ENCODE results near the gene XRN2.
"Not testable (repeated sequence)": the region's sequence is repeated elsewhere in the genome, so short reads cannot be mapped to it uniquely, and the experiment has no call there.

XRN2 gene

DNA sequence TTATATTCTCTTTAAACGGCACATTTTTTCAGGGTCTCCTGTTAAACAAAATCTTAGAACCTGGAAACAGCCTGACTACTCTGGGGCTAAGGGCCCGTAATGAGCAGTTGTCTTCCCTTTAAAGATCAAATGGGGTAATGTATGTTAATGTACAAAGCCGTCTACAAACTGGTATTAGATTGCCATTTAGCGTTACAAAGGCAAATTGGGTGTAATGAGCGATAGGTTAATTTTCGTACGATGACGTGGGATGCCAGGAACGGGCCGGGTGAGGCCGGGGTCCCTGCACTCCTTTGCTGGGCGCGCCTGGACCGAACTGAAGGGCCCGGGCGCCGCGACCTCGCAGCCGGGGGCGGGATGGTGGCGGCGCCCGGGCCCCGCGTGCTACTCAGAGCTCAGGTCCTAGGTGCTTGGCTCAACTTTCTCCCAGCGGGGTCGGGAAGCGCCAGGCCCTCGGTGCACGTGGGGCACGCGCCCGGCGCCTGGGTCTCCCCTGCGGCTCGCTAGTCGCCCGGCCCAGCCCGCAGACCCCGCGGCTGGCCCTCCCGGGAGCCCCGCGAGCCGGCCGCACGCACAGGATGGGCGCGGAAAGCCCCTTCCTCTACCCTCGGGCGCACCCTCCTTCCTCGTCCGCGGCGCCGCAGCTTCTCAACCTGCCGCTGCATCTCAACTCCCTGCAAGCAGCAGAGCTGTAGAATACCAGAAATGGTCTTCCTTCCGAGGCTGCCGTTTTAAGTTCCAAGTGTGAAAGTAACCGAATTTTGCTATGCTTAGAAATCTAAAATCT is 88.2 kb downstream of the XRN2 start:
- peak; percentile 20 for DNase-seq

DNA sequence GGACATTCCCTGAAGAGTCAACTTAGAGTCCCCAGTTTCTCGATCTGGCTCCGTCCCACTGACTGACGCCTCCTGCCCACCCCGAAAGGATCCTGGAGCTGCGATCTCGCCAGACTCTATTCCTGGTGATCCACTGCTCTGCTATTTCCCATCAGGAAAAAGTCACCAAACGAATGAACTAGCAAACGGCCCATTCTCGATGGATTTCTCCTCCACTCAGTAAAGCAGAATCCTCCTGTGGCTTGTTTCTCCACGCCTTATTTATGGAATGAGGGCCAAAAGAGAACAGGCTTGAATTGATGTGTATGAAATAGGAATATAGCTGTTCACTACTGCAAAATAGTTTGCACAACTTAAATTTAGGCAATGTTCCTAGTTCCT is 88.8 kb downstream of the XRN2 start:
- no peak for DNase-seq

DNA sequence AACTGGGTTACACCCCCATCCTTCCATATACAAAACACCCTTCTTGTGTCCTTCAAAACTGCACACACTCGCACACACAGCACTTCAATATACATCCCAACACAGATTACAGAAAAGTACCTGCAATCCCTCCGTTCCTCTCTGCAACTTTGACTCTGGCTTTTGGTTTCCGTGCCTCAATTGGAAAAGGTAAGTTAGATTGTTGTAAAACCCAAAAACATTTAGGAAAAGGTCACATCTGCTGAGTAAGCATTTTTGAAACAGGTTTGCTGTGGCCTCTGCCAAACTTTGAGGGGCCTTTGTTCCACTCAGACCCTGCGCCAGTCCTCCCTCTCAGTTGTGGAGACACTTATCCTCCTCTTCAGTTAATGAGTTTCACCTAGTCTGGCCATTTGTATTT is 90.0 kb downstream of the XRN2 start:
- no peak for DNase-seq

DNA sequence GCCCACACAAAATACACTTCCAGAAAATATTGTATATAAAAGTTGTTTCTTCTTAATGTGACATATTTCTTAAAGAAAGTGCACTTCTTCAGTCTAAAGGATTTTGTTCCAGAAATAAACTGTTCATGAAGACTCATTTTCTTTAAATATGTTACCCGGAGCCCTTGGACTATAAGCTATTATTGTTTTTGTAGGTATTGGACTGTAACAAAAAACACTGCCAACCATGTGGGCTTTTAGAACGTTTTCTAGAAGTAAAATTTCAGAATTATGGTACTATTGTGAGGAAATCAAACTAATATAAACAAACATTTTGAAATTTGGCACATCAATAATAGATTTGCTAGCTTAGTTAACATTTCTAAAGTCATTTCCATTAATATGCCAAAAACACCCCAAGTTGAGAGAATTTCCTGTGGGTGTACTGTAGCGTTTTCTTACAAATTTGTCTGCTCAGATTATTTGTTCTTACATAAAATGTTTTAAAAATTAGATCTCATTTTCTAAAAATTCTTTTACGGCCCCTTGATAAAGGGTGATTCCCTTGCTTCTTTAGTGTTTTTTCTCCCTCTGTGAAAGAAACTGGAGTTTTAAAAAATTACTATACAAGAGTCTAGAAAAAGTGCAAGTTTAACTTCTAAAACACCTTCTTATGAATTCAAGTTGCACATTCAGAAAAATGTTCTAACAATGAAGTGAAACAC is 90.8 kb downstream of the XRN2 start:
- DNase-seq, result no peak

DNA sequence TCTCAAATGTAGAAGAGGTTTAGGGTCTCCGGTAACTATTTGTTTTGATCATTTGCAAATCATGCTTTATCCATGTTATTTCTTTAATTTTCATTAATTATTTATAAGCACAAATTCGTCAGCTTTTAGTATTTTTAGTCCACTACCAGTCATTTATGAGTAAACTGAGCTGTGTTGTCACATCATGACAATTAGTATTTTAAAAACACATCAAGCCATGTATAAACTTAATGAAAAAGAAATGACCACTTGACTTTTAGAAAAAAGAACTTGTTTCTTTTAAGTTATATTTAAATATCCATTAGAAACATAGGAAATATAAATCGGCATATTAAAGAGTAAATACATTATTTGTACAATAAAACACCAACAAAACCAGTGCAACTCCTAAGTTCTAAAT is 91.4 kb downstream of the XRN2 start:
- DNase-seq, result no peak

DNA sequence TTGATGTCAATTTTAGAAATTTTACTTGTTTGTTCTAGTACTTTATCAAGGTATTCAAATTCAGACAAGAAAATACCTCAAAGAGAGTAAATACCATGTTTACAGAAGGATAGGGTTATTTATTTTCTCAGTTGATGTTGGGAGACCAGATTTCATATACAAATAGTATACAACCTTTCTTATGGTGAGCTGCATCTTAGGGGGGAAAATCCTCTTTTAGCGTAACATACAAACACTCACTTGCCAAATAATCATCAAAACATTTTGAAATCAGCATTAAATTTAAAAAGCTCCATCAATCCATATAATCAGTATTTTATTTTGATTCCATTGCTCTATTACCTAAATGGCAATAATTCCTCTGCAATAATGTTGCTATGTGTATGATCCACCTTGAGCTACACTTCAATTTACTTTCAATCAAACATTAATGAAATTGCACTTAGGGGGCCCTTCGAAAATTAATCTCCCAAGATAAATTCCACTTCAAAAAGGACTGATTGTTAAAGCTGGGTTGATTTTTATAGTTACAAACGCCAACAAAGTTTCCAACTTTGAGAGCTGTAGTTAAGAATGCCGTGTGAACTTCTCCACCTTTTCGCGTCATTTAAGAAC is 92.0 kb downstream of the XRN2 start:
- no peak for DNase-seq

DNA sequence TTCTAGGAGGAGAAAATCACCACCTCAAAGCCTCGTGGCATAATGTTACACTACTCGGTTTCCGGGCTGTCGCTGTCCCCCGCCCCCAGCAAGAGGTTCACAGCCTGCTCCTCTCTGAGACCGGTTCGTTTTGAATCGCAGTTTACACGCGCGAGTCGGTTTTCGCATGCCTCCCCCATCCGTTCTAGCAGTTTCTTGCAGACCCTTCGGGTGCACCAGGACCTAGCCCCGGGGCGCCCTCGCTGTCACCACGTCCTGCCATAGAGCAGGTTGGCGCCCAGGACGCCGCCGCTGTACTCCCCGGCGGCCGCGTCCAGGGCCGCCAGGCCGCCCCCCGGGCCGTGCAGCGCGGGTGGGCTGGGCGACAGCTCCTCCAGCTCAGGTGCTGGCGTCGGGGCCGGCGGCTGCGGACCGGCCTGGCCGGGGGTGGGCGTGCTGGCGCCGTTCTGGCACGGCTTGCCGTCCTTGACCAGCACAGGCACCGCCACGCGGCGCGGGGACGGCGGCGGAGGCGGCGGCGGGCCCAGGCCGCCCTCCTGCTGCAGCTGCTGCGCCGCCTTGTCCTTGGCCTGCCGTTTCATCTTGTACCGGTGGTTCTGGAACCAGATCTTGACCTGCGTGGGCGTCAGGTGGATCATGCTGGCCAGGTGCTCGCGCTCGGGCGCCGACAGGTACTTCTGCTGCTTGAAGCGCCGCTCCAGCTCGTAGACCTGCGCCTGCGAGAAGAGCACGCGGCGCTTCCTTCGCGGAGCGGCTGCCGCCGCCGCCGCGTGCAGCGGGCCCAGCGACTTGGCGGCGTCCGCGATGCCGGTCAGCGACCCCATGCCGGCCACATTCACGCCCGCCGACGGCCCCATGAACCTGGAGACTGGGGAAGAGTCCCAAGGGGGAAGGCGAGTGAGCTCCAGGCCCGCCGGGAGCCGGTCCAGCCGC is 92.8 kb downstream of the XRN2 start:
- peak; percentile 68 for DNase-seq

DNA sequence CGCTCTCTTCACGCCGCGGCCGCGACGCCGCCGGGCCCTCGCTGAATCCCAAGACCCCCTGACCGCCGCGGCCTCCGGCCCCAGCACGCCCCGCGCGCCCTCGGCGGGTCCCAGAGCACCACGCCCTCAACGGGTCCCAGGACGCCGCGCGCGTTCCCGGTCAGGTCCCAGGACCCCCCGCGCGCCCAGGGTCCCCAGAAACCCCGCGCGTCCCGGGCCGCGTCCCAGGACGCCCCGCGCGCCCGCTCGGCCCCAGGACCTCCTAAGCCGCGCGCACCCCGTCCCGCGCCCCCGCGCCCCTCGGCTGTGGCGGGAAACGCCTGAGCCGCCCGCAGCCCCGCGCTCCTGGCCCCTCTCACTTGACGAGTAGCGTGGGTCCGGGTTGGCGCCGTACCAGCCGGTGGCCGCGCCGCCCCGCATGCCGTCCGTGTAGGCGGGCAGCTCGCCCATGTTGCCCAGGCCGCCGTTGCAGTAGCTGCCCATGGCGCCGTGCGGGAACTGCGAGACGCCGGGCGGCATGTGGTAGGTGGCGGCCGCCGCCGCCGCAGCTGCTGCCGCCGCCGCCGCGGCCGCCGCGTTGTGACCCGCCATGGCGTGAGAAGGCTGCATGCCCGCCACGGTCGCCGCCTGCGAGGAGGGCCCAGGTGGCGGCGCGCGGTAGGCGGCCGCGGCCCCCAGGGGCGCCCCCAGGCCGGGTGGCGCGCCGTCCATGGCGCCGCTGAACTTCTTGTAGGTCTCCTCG is 93.6 kb downstream of the XRN2 start:
- peak; percentile 45 for DNase-seq

DNA sequence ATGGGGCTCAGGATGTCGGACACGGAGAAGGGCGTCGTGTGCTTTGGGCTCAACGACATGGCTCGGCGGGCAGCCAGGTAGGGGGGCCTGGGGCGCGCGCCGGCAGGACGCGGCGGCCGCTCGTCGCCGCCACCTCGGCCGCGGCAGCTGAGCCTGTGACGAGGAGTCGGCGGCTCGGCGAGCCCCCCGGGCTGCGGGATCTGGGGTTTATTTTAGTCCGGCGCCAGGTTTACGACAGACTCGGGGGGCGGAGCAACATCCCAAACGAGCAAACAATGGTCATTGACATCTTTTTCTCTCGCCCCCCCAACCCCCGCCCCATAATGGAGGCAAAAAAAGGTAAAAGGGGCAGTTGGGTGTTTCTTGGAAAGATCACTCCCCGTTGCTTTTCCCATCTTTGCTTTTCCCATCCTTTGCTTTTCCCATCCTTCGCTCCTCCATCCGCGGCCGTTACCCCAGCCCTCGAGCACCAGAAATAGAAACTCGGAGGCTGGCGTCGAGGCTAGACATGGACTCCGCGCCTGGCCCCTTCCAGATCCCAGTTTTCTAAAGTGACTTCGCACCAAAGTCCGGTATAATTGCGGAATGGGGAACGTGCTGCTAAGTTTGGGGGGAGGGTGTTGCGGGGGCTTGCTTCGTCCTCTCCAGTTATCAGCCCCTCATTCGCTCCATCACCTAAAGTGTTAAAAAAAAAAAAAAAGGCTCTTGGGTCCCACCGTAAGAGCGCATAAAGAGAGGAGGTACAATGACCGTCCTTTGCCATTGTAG is 94.4 kb downstream of the XRN2 start, which contains the start of gene NKX2-4:
Gene NKX2-4 (minus strand): TSS at position 186 of the 768 bp plus-strand sequence. CDS start 127 bp downstream, at position 59.
- DNase-seq, result no peak

DNA sequence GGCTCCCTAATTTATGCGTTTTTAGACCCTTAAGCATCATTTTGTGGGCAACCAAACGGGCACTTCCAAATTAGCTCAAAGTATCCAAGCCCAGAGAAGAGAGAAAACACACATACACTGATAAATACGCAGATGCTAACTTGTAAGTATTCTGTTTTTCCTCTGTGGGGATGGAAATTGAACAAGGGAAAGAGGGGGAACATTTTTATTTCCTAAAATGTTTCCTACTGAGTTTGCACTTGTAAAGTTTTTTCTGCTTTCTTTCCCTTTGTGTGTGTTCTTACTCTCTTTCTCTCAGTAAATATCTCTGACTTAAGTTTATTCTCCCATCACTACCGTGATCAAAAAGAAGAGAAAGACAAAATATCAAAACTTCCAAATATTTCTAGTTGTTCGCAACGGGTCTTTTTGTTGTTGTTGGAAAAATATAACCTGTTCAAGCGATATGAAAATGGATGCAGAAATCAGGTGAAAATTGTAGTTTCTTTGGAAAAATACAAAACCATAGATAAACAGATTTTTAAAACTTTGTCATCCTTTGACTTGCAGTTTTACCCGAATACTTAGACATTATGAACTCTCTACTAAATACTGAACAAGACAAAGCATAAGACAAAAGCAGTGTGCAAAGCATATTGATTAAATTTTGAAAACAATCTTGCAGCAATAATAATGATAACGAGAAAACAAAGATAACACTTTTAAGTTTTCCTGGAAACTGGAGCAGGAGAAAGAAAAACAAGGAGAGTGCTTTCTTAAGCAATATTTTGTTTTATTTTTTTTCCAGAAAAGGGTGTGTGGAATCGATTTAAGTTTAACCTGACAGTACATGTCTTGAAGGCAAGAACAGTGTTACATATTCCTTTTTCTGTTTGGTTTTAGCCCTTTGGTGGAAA is 95.2 kb downstream of the XRN2 start:
- no peak for DNase-seq

DNA sequence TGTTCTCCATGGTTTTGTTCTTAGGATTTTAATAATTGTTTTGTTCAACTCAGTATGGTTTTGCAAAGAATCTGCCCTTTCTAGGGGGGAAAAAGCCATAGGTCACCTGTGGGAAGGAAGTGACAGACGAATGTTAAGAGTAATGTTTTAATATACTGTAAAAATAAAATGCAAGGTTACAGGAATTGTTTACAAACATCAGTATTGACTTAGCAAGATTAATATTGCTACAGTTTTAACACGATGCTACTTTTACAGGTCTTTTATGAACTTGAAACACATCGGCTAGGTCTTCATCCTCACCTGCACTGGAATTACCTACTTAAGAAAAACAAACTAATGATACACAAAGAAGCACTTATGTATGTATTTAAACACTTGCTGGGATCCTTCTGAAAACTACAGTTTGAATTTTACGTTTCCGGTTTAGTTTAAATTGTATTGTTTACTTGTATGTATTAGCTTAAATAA is 95.9 kb downstream of the XRN2 start:
- DNase-seq, result no peak

DNA sequence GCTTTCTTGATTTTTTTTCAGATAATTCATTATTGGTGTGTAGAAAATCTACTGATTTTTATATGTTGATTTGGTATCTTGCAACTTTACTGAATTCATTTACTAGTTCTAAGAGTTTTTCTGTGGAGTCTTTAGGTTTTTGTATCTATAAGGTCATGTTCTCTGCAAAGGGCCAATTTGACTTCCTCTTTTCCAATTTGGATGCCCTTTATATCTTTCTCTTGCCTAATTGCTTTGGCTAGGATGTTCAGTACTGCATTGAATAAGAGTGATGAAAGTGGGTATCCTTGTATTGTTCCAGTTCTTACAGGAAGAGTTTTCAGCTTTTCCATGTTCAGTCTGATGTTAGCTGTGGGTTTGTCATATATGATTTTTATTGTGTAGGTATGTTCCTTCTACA is 108.6 kb downstream of the XRN2 start:
- no peak for DNase-seq

DNA sequence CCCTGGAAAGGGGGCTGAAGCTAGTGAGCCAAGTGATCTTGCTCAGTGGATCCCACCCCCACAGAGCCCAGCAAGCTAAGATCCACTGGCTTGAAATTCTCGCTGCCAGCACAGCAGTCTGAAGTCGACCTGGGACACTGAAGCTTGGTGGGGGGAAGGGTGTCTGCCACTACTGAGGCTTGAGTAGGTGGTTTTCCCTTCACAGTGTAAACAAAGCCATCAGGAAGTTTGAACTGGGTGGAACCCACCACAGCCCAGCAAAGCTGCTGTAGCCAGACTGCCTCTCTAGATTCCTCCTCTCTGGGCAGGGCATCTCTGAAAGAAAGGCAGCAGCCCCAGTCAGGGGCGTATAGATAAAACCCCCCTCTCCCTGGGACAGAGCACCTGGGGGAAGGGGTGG is 110.9 kb downstream of the XRN2 start:
- DNase-seq, result not testable (repeated sequence)

DNA sequence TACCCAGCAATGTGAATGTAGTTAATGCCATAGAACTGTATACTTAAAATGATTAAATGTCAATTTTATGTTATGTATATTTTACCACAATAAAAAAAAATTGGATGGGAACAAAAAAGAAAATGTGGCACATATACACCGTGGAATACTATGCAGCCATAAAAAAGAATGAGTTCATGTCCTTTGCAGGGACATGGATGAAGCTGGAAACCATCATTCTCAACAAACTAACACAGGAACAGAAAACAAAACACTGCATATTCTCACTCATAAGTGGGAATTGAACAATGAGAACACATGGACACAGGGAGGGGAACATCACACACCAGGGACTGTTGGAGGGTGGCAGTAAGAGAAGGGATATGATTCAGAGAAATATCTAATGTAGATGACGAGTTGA is 116.0 kb downstream of the XRN2 start:
- not testable (repeated sequence) for DNase-seq

DNA sequence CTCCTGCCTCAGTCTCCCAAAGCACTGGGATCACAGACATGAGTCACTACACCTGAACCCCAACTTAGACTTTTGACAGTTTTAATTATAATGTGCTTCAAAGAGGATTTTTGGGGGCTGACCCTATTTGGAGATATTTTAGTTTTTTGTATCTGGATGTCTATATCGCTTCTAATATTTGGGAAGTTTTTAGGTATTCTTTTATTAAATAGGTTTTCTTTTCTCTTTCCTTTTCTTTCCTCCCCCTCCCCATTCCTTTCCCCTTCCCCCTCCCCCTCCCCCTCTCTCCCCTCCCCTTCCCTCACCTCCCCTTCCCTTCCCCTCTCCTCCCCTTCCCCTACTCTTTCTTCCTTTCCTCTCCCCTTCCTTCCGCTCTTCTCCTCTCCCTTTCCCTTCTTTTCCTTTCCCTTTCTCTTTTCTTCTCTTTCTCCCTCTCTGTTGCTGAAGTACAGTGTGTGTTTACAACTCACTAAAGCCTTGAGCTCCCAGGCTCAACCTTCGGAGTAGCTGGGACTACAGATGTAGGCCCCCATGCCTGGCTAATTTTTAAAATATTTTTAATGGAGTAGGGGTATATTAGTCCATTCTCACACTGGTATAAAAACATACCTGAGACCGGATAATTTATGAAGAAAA is 118.6 kb downstream of the XRN2 start:
- DNase-seq, result no peak

DNA sequence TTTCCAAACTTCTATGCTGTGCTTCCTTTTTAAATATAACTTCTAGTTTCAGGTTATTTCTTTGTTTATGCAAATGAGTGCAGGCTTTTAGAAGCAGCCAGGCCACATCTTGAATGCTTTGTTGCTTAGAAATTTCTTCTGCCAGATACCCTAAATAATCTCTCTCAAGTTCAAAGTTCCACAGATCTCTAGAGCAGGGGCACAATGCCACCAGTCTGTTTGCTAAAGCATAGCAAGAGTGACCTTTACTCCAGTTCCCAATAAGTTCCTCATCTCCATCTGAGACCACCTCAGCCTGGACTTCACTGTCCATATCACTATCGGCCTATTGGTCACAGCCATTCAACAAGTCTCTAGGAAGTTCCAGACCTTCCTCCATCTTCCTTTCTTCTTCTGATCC is 120.6 kb downstream of the XRN2 start:
- not testable (repeated sequence) for DNase-seq

DNA sequence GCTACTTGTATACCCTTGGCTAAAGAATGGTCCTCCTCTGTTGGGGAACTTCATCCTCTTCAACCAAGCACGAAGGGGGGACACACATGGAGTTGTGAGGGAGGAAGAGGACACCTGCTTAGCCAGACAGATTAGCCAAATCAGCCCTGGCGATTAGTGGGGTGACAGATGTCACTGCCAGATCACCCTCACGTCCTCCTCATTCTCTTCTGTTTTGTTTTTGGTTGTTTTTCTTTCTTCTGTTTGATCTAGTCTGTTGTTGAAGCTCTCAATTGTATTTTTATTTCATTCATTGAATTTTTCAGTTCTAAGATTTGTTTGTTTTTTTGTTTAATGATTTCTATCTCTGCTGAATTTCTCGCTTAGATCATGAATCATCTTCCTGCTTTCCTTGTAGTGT is 121.7 kb downstream of the XRN2 start:
- no peak for DNase-seq

DNA sequence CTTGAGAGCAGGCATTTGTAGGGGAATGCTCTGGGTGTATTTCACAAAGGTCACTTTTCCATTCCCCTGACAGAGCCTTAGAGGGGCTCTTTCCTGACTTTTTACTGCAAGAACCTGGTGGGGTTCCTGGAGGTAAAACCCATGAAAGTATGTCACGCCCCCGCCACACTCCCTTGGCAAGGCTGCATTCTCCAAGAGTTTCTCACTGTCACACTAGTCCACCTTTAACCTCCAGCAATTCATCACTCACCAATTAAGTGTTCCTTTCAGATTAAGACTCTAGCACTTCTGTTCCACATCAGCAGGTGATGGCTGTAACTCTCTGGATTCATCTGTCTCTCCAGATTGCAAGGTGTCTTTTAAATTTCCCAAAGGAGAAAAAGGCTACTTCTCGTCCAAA is 126.9 kb downstream of the XRN2 start:
- no peak for DNase-seq

DNA sequence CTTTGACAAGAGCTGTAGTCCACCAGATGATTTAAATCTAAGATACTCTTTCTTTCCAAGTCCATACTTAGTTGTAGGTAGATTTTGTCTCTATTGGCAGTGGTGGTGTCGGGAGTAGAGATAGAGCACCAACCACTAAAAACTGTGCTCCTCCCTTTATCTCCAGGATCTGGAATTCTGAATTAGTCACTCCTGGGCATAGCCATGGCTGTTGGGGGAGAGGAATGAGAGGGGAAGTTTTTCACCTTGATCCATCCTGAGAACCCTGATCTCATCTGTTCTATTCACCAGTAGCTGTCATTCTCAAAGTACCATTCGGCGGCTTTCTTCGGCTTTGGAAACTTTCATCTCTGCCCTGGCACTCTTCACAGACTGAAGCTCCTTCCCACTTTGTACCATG is 129.8 kb downstream of the XRN2 start:
- DNase-seq, result no peak
